Body of pancreas (tissue), 4 donors: ENCODE measurements around the gene SHANK1. TPM values are rescaled to one million over a fixed set of nuclear protein-coding genes. Genes with fewer than 3 reads are reported as not detected.

ENCODE experiments used
- ATAC-seq: fragments of 150-250 bp; one replicate; pipeline ENCODE4 v1.9.1; 2016
- DNase-seq, 4 donors: peaks; one replicate each; pipeline ENCODE4 v3.0.0-alpha.2; 2019
- H3K27ac ChIP-seq, 4 donors: fragments of 200-600 bp; sonication (generic); 1 replicate in 3 of 4; 2 replicates in 1 of 4; pipeline versions ENCODE4 v1.5.1 to v1.6.1; 2016 to 2019; ENCODE audit warnings: mild to moderate bottlenecking in 1 of 4, mixed read lengths in 1 of 4, moderate library complexity in 1 of 4
- H3K27me3 ChIP-seq, 2 donors: fragments of 200-600 bp; sonication (generic); one replicate each; pipeline ENCODE4 v1.6.0; 2016; ENCODE audit warnings: mild to moderate bottlenecking in 1 of 2
- H3K36me3 ChIP-seq, 2 donors: fragments of 200-600 bp; sonication (generic); replicated peaks in 1 of 2; 2 replicates each; pipeline ENCODE4 v1.5.1; 2016; ENCODE audit warnings: low read depth in 2 of 2; ENCODE audit not compliant: insufficient read depth in 1 of 2
- H3K4me1 ChIP-seq: fragments of 200-600 bp; sonication (generic); one replicate; pipeline ENCODE4 v1.6.0; 2016
- H3K4me3 ChIP-seq, 2 donors: fragments of 200-600 bp; sonication (generic); 1 replicate in 1 of 2; 2 replicates in 1 of 2; pipeline ENCODE4 v1.5.1; 2016 to 2019
- H3K9me3 ChIP-seq, 3 donors: fragments of 200-600 bp; sonication (generic); 1 replicate in 2 of 3; 2 replicates in 1 of 3; pipeline ENCODE4 v1.5.1; 2016
- POLR2A ChIP-seq, 3 donors: fragments of 450-650 bp; IDR thresholded peaks; one replicate each; pipeline ENCODE4 v1.6.1; 2016; ENCODE audit warnings: antibody characterized with exemption in 3 of 3, mild to moderate bottlenecking in 2 of 3
- WGBS, 2 donors: methylation state at CpG; one replicate each; pipeline ENCODE4 v1.1.5; 2017; 5-methylcytosine and 5-hydroxymethylcytosine counted together
- intact Hi-C: fragments of 100-400 bp; cut with DNase I; formaldehyde crosslinking; loops from one replicate; pipeline ENCODE4 v1.15.1; 2023
- total RNA-seq, 2 donors: library from RNA; depleted of rRNA; stranded (reverse); fragments of >200 nt; gene quantifications; one replicate each; pipeline ENCODE4 v1.1.0, GENCODE V29; 2016
- TF ChIP-seq, protein P1 (sequence below), 7 experiments: fragments of 450-650 bp in 4 of 7; fragments of 200-600 bp in 3 of 7; sonication (generic) in 3 of 7; IDR thresholded peaks; one replicate each; pipeline ENCODE4 v1.5.1; 2016 to 2019; ENCODE audit warnings: antibody characterized with exemption in 7 of 7

SHANK1 gene
- total RNA-seq, 2 donors from 2014 or later: 0.26 to 2.3 TPM

DNA sequence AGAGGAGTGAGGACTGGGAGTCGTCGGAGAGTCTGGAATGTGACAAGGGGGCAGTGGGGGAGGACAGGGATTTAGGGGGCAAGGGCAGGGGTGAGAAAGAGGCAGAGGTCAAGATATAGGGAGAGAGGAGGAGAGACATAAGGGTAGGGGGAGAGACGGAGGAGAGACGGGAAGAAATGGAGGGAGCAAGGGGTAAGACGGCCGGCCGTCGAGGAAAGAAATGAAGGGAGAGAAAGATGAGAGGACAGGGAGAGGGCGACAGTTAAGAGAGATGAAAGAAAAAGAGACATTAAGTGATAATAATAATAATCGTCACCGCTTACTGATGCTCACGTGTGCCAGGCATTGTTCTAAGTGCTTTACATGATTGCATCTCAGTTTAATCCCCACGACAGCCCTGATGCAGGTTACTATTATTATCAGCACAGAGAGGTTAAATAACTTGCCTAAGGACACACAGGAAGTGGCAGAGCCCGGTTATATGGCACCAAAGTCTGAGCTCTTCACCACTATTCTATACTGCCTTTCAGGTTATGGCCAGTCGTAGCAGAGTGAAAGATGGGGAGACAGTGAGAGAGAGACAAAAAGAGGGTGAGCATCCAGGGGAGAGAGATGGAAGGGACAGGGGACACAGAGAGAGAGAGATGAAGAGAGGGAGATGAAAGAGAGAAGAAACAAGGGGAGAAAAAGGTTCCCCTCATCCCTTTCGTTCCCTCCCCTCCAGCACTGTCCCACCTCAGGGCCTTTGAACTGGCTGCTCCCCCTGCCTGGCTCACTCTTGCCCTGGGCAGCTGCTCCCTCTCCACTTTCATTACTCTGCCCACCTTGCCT lies 56.7 kb downstream of the SHANK1 start:
- H3K4me1 ChIP-seq: peaks cover 21% of the 10 kb centered on the region
- TF ChIP-seq, protein P1, sequence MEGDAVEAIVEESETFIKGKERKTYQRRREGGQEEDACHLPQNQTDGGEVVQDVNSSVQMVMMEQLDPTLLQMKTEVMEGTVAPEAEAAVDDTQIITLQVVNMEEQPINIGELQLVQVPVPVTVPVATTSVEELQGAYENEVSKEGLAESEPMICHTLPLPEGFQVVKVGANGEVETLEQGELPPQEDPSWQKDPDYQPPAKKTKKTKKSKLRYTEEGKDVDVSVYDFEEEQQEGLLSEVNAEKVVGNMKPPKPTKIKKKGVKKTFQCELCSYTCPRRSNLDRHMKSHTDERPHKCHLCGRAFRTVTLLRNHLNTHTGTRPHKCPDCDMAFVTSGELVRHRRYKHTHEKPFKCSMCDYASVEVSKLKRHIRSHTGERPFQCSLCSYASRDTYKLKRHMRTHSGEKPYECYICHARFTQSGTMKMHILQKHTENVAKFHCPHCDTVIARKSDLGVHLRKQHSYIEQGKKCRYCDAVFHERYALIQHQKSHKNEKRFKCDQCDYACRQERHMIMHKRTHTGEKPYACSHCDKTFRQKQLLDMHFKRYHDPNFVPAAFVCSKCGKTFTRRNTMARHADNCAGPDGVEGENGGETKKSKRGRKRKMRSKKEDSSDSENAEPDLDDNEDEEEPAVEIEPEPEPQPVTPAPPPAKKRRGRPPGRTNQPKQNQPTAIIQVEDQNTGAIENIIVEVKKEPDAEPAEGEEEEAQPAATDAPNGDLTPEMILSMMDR (IDR thresholded peaks at IDR 0.05): no peak
- no peak for TF ChIP-seq POLR2A (IDR thresholded peaks at IDR 0.05)
- 32 to 46% methylated on average over 16 of the region's 16 CpGs for WGBS, 2 donors
- H3K4me3 ChIP-seq: no peak overlapping the region
- H3K36me3 ChIP-seq: no peaks in the 10 kb centered on the region
- H3K27ac ChIP-seq: no peak overlapping the region
- intact Hi-C loops: no loop called here
- peaks cover 6 to 28% of the 10 kb centered on the region in 2 donors for H3K27me3 ChIP-seq
- DNase-seq (no peak), ATAC-seq (no peak)
- no peaks in the 10 kb centered on the region for H3K9me3 ChIP-seq

DNA sequence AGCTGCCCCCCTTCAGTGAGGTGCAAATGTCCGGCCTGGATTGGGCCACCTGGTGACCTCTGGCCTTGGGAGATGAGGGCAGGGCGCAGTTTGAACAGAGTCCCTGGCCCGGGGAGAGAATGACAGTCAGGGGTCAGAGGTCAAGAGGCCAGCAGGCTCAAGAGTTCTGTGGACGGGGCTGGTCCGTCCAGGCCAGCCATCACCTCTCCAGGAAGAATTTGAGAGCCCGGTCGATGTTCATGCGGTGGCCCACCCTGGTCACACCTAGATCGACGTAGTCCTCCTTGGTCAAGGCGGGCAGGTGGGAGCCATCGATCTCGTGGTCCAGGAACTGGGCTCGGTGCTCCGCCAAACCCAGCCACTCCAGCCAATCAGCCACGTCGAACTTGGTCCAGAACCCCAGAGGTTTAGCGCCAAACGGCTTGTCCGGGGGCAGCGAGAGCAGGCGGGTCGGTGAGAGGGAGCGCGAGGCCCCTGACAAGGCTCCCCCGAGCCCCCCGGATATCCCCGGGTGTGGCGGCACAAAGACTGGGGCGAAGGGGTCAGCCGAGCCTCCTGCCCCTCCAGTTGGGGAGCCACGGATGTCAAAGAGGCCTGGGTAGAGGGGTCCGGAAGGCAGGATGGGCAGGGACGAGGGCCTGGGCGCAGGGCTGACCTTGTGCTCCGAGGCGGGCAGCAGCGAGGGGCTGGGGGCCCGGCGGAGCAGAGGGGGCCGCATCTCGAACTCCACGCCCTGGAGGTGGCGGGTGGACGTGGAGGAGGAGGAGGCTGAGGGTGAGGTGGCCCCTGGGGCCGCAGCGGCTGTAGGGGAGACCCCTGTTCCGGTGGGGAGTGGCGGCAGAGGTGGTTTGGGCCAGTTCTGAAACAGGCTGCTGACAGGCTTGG lies 57.6 kb downstream of the SHANK1 start:
- no peaks in the 10 kb centered on the region for H3K36me3 ChIP-seq
- 51 to 63% methylated on average over 25 to 48 of the region's 49 CpGs for WGBS, 2 donors

DNA sequence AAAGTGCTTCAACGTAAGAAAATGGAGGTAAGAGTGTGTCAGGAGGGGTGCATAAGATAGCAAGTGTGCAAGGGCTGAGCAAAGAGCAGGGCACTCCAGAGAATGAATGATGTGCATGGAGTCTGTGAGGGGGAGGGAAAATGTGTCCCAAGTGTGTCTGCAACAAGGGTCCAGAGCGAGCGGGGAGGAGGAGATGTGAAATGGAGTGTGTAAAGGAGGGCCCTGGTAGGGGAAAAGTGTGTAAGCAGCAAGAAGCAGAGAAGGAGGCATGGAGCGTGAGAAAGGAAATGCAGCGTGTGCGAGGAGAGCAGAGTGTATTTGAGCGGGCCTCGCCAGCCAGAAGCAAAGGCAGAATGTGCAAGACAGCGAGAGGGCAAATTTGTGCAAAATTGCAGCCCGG lies 58.6 kb downstream of the SHANK1 start:
- ATAC-seq: no peak
- H3K27me3 ChIP-seq: peaks cover 0 to 20% of the 10 kb centered on the region in 2 donors
- no peak for DNase-seq
- no peak overlapping the region for H3K27ac ChIP-seq
- no peaks in the 10 kb centered on the region for H3K9me3 ChIP-seq
- TF ChIP-seq, protein P1 (IDR thresholded peaks at IDR 0.05): no peak
- TF ChIP-seq POLR2A (IDR thresholded peaks at IDR 0.05): no peak
- H3K4me3 ChIP-seq: no peak overlapping the region
- WGBS, 2 donors: 70 to 81% methylated on average over 10 of the region's 10 CpGs
- peaks cover 13% of the 10 kb centered on the region for H3K4me1 ChIP-seq
- H3K36me3 ChIP-seq: no peaks in the 10 kb centered on the region
- intact Hi-C loops: no loop called here

More for the DNA sequence above, 57.6 kb downstream of the SHANK1 start:
- Histone ChIP-seq H3K4me3 (no peak overlapping the region), H3K4me1 (peaks cover 13% of the 10 kb centered on the region), H3K9me3 (no peaks in the 10 kb centered on the region), H3K27ac (no peak overlapping the region), H3K27me3 (peaks cover 0 to 23% of the 10 kb centered on the region in 2 donors)
- no peak for DNase-seq
- TF ChIP-seq, protein P1 (IDR thresholded peaks at IDR 0.05): no peak
- TF ChIP-seq POLR2A (IDR thresholded peaks at IDR 0.05): no peak
- ATAC-seq: no peak
- intact Hi-C loops: no loop called here

DNA sequence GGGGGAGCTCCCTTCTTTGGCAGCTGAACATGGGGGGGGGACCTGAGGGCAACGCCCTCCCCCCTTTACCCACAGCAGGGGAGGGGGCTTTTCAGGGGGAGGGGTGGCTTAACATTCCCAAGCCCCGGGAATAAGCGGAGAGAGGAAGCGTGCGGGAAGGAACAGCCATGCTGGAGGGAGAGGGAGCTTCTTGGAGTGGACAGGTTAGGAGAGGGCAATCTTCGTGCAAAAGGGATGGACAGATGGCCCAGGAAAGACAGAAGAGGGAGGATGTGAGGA lies 59.6 kb downstream of the SHANK1 start:
- H3K4me1 ChIP-seq: peaks cover 13% of the 10 kb centered on the region
- TF ChIP-seq POLR2A (IDR thresholded peaks at IDR 0.05): no peak
- TF ChIP-seq, protein P1 (IDR thresholded peaks at IDR 0.05): no peak
- no peak overlapping the region for H3K4me3 ChIP-seq
- intact Hi-C loops: no loop called here
- DNase-seq (no peak), ATAC-seq (no peak)
- WGBS, 2 donors: 17 to 24% methylated on average over 5 to 6 of the region's 6 CpGs
- no peaks in the 10 kb centered on the region for H3K36me3 ChIP-seq
- no peak overlapping the region for H3K27ac ChIP-seq
- H3K9me3 ChIP-seq: peaks cover 0 to 8% (median 0%) of the 10 kb centered on the region in 3 donors
- H3K27me3 ChIP-seq: peaks cover 0 to 20% of the 10 kb centered on the region in 2 donors
